HG03025 (cell line): ENCODE measurements around the gene CD44.

Source experiments
- ATAC-seq: cut with Tn5 transposase; IDR thresholded peaks from one replicate; pipeline ENCODE4 v1.9.1; 2021; ENCODE audit warnings: mild to moderate bottlenecking, moderate library complexity; ENCODE audit not compliant: unreplicated experiment, low FRiP score

The CD44 gene

GRCh38 chr11:35173011-35173511 is 34.1 kb downstream of the CD44 start:
- ATAC-seq: no peak

GRCh38 chr11:35173616-35174566 is 34.9 kb downstream of the CD44 start:
- no peak for ATAC-seq

GRCh38 chr11:35174666-35175065 is 35.7 kb downstream of the CD44 start:
- no peak for ATAC-seq

GRCh38 chr11:35177370-35177769 is 38.4 kb downstream of the CD44 start:
- no peak for ATAC-seq

GRCh38 chr11:35178067-35178805 is 39.3 kb downstream of the CD44 start:
- ATAC-seq: no peak

- no peak for ATAC-seq
Observed at GRCh38 chr11:35178873-35179272, 39.9 kb downstream of the CD44 start.

- ATAC-seq: no peak
Observed at GRCh38 chr11:35179466-35180135, 40.6 kb downstream of the CD44 start.

- ATAC-seq: no peak
Observed at GRCh38 chr11:35180317-35181233, 41.6 kb downstream of the CD44 start.

GRCh38 chr11:35182317-35182939 is 43.5 kb downstream of the CD44 start:
- peak; percentile 67 for ATAC-seq

GRCh38 chr11:35183326-35183925 is 44.5 kb downstream of the CD44 start:
- ATAC-seq: no peak

GRCh38 chr11:35185696-35186095 is 46.7 kb downstream of the CD44 start:
- ATAC-seq: no peak

- ATAC-seq: no peak
Observed at GRCh38 chr11:35187996-35188395, 49.0 kb downstream of the CD44 start.

GRCh38 chr11:35190804-35191348 is 51.9 kb downstream of the CD44 start:
- no peak for ATAC-seq

- no peak for ATAC-seq
Observed at GRCh38 chr11:35192347-35192746, 53.4 kb downstream of the CD44 start.

- ATAC-seq: no peak
Observed at GRCh38 chr11:35193767-35194166, 54.8 kb downstream of the CD44 start.

- no peak for ATAC-seq
Observed at GRCh38 chr11:35197292-35197691, 58.3 kb downstream of the CD44 start.

- no peak for ATAC-seq
Observed at GRCh38 chr11:35200811-35201341, 61.9 kb downstream of the CD44 start.

- no peak for ATAC-seq
Observed at GRCh38 chr11:35204614-35205013, 65.6 kb downstream of the CD44 start.
